Left ventricle myocardium inferior (tissue), 1 donor: Measurements from ENCODE around the gene OR52N1. TPM values are rescaled to one million over a fixed set of nuclear protein-coding genes. Genes with fewer than 3 reads are reported as not detected.
A peak's percentile ranks its signal among the peaks of the same experiment; 100 is the strongest.

ENCODE experiments used
- DNase-seq: peaks from one replicate; pipeline ENCODE4 v3.0.0-alpha.2; 2020
- H3K27ac ChIP-seq: fragments of 200-600 bp; replicated peaks from 2 replicates; pipeline ENCODE4 v1.8.0; 2021
- H3K27me3 ChIP-seq: fragments of 200-600 bp; 2 replicates; pipeline ENCODE4 v1.8.0; 2021; ENCODE audit warnings: low read depth
- H3K36me3 ChIP-seq: fragments of 200-600 bp; 2 replicates; pipeline ENCODE4 v1.8.0; 2021
- H3K4me1 ChIP-seq: fragments of 200-600 bp; 2 replicates; pipeline ENCODE4 v1.8.0; 2021
- H3K4me3 ChIP-seq: fragments of 200-600 bp; 2 replicates; pipeline ENCODE4 v1.8.0; 2021; ENCODE audit warnings: mild to moderate bottlenecking, moderate library complexity
- H3K9me3 ChIP-seq: fragments of 200-600 bp; replicated peaks from 2 replicates; pipeline ENCODE4 v1.8.0; 2021
- CTCF ChIP-seq: fragments of 200-600 bp; IDR thresholded peaks from 2 replicates; pipeline ENCODE4 v1.8.0; 2021; ENCODE audit warnings: antibody characterized with exemption, mild to moderate bottlenecking, borderline replicate concordance
- intact Hi-C: fragments of 100-400 bp; cut with micrococcal nuclease; formaldehyde crosslinking; loops from one replicate; pipeline ENCODE4 v1.11.0; 2022
- total RNA-seq: library from RNA; stranded (reverse); fragmentation: NEBNext Ultra II Directional; extraction: Animal tissue kit (Norgen Biotek cat#: 25700); gene quantifications from one replicate; pipeline ENCODE4 v1.2.1, GENCODE V29; 2021
- donor health status: DM: no; HTN: yes; CAD: no; lungs with severe emphysema.

The OR52N1 gene
- total RNA-seq, 1 donor from 2014 or later: not detected

- no peak overlapping the region for H3K4me3 ChIP-seq
- intact Hi-C loops: no loop called here
- peaks cover 4% of the 10 kb centered on the region for H3K4me1 ChIP-seq
- no peaks in the 10 kb centered on the region for H3K9me3 ChIP-seq
- DNase-seq: no peak
- H3K36me3 ChIP-seq: no peaks in the 10 kb centered on the region
- no peaks in the 10 kb centered on the region for H3K27me3 ChIP-seq
- no peak for TF ChIP-seq CTCF
- no peak overlapping the region for H3K27ac ChIP-seq
Observed at GRCh38 chr11:5815534-5815933, 24.5 kb upstream of the OR52N1 start.

GRCh38 chr11:5809905-5810795 lies 19.1 kb upstream of the OR52N1 start:
- H3K27me3 ChIP-seq: peaks cover 8% of the 10 kb centered on the region
- no peak overlapping the region for H3K4me3 ChIP-seq
- H3K27ac ChIP-seq: no peak overlapping the region
- H3K36me3 ChIP-seq: no peaks in the 10 kb centered on the region
- no peak for TF ChIP-seq CTCF
- no peaks in the 10 kb centered on the region for H3K9me3 ChIP-seq
- no peak for DNase-seq
- H3K4me1 ChIP-seq: peaks cover 12% of the 10 kb centered on the region
- intact Hi-C loops: loop anchor here (5.0 kb wide), 1 partner anchor 338 kb away; no protein-coding TSS in a partner anchor

- DNase-seq: no peak
- H3K27ac ChIP-seq: no peak overlapping the region
- intact Hi-C loops: loop anchor here (5.0 kb wide), 1 partner anchor 337 kb away; no protein-coding TSS in a partner anchor
- peaks cover 2% of the 10 kb centered on the region for H3K9me3 ChIP-seq
- H3K27me3 ChIP-seq: peaks cover 8% of the 10 kb centered on the region
- H3K4me3 ChIP-seq: peak overlapping the region; percentile 67
- peaks cover 12% of the 10 kb centered on the region for H3K4me1 ChIP-seq
- H3K36me3 ChIP-seq: no peaks in the 10 kb centered on the region
- no peak for TF ChIP-seq CTCF
Observed at GRCh38 chr11:5809122-5809519, 18.1 kb upstream of the OR52N1 start.

GRCh38 chr11:5808500-5809121 lies 17.5 kb upstream of the OR52N1 start, which contains the start of gene OR52N2:
OR52N2 (plus strand) TSS chr11:5808924; CDS start chr11:5820336, 11,412 bp downstream.
- no peaks in the 10 kb centered on the region for H3K36me3 ChIP-seq
- intact Hi-C loops: loop anchor here (5.0 kb wide), 1 partner anchor 336 kb away; no protein-coding TSS in a partner anchor
- H3K27ac ChIP-seq: no peak within 1 kb of the TSS
- peak within 1 kb of the TSS; percentile 67 for H3K4me3 ChIP-seq
- peak; percentile 54 for DNase-seq
- H3K9me3 ChIP-seq: peaks cover 7% of the 10 kb centered on the region
- peak; percentile 84 for TF ChIP-seq CTCF
- peaks cover 12% of the 10 kb centered on the region for H3K4me1 ChIP-seq
- H3K27me3 ChIP-seq: peaks cover 8% of the 10 kb centered on the region

- intact Hi-C loops: loop anchor here (5.0 kb wide), 1 partner anchor 335 kb away; no protein-coding TSS in a partner anchor
- Histone ChIP-seq H3K36me3 (no peaks in the 10 kb centered on the region), H3K9me3 (peaks cover 10% of the 10 kb centered on the region), H3K4me3 (no peak overlapping the region), H3K27ac (no peak overlapping the region), H3K4me1 (peaks cover 12% of the 10 kb centered on the region), H3K27me3 (peaks cover 8% of the 10 kb centered on the region)
- TF ChIP-seq CTCF: no peak
- DNase-seq: no peak
Observed at GRCh38 chr11:5807580-5807979, 16.5 kb upstream of the OR52N1 start.
